Mucosa of rectum (tissue), 2 donors: ENCODE measurements around the gene ARHGEF25.

Experiments used
- H3K27ac ChIP-seq, 2 donors: one replicate each; pipeline ENCODE4 v1.7.0; 2013; ENCODE audit warnings: inconsistent platforms in 2 of 2, low read depth in 2 of 2, low read length in 2 of 2
- H3K27me3 ChIP-seq, 2 donors: one replicate each; pipeline ENCODE4 v1.7.0; 2013; ENCODE audit warnings: low read length in 2 of 2; ENCODE audit not compliant: control insufficient read depth in 2 of 2, insufficient read depth in 2 of 2
- H3K36me3 ChIP-seq, 2 donors: one replicate each; pipeline ENCODE4 v1.7.0; 2013; ENCODE audit warnings: low read length in 2 of 2; ENCODE audit not compliant: control insufficient read depth in 2 of 2, insufficient read depth in 2 of 2
- H3K4me1 ChIP-seq, 2 donors: one replicate each; pipeline ENCODE4 v1.7.0; 2013; ENCODE audit warnings: low read length in 2 of 2, mild to moderate bottlenecking in 1 of 2; ENCODE audit not compliant: control insufficient read depth in 2 of 2, insufficient read depth in 2 of 2
- H3K4me3 ChIP-seq, 2 donors: one replicate each; pipeline ENCODE4 v1.7.0; 2013; ENCODE audit warnings: low read length in 2 of 2
- H3K9ac ChIP-seq, 2 donors: one replicate each; pipeline ENCODE4 v1.7.0; 2013; ENCODE audit warnings: low read length in 2 of 2, low read depth in 1 of 2, mild to moderate bottlenecking in 1 of 2
- H3K9me3 ChIP-seq, 2 donors: one replicate each; pipeline ENCODE4 v1.7.0; 2013; ENCODE audit warnings: low read length in 2 of 2; ENCODE audit not compliant: control insufficient read depth in 2 of 2
- donor health status: healthy.
- donor health status: Normal muscosa, but diverticular disease.

The ARHGEF25 gene

DNA sequence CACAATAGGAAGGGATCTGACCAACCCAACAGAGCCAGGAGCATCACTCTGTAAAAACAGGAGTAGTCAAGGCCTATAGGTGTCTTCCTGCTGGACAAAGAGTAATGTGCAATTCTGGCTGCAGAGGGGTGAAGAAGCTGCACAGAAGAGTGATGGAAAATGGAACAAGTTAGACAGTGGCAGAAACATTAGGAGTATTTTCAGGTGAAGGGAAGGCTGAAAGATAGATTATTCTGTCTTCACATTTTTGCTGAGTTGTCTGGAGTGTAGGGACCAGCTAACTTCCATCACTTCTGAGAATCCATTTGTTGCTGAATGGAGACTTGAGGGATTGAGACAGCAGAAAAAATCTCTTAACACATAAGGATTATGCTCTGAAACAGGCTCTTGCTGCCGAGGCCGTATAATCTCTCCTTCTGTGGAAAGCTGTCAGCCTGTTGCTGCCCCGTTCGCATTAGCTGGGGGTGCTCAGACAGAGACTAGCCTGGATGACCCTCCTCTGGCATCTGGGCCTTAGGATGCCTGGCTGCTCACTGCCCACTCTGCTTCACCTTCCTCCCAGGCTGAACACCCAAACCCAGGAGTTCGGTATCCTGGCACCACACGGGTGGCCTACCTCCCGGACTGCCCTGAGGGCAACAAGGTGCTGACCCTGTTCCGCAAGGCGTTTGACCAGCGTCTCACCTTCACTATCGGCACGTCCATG lies 3.1 kb upstream of the ARHGEF25 start:
- H3K27me3 ChIP-seq: peaks cover 13 to 23% of the 10 kb centered on the region in 2 donors
- H3K9me3 ChIP-seq: no peaks in the 10 kb centered on the region
- peaks cover 0 to 3% of the 10 kb centered on the region in 2 donors for H3K4me1 ChIP-seq

DNA sequence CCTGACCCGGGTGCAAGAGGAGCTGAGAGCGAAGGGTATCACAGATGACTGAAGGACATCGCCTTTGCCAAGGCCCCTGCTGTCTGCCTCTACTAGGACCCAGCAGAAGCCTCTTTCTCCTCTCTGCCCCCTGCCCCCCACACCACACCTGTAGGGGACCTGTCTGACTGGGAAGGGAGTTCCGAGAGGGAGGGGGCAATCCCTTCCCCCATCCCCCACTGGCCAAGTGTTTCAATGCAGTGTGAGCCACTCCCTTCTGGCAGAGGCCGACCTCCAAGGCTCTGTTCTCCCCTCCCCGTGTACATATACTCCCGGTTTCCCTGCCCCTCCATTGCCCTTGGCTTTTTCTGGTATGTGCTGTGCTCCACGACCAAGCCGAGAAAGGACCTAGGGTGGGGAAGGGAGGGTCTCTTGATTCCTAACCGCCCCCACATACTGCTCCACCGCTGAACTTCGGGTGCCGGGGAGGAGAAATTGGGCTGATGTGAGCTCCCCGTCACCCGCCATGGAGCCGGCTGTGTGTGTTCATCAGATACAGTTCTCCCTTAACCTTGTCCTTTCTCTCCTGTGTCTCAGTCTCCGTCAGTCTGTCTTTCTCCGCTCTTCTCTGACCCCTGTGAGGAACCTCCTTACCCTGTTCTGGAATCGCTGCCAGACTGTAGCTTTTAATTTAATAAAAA lies 2.0 kb upstream of the ARHGEF25 start:
- H3K27me3 ChIP-seq: peaks cover 15 to 33% of the 10 kb centered on the region in 2 donors
- no peaks in the 10 kb centered on the region for H3K36me3 ChIP-seq
- peak overlapping the region; percentile 37 to 78 for H3K27ac ChIP-seq
- H3K9me3 ChIP-seq: no peaks in the 10 kb centered on the region
- H3K4me1 ChIP-seq: peaks cover 0 to 3% of the 10 kb centered on the region in 2 donors
- no peak overlapping the region for H3K9ac ChIP-seq
- H3K4me3 ChIP-seq: no peak overlapping the region

More for the DNA sequence above, 3.1 kb upstream of the ARHGEF25 start:
- Histone ChIP-seq H3K36me3 (no peaks in the 10 kb centered on the region), H3K4me3 (no peak overlapping the region), H3K9ac (no peak overlapping the region), H3K27ac (no peak overlapping the region)

DNA sequence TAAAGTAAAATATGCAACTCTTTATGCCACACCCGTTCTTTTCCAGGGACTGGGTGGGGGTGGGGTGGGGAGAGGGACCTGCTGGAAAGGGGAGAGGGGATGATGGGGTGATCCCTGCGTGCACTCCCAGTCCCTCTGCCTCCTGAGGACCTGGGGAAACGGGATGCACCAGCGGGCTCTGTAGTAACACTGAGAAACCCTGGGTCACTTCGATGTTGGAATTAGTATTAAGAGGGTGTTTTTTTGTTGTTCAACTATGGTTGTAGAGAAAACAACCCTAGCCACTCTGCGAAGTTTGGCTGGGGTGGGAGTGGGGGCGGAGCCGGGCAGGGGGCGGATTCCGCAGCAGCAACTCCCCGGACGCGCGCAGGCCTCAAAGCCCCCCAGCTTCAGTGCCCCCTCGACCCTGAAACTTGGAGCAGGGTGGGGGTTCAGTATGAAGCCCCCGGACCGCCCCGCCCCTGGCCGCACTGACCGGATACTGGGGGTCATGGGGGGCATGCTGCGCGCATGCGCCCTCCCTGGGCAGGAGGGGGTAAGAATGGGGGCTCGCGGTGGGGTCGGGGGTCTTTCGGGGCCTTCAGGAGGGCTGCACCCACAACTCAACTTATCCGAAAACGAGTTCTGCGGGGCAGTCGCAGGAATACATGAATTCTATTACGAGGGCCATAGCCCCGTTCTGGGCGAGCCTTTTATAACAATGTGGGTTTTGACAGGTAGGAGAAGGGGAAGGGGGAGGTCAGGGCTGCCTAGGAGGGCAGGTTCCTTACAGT lies 1.3 kb upstream of the ARHGEF25 start:
- H3K36me3 ChIP-seq: no peaks in the 10 kb centered on the region
- peak overlapping the region; percentile 78 to 83 for H3K27ac ChIP-seq
- peak overlapping the region in 1 of 2 donors; percentile 34 for H3K9ac ChIP-seq
- H3K9me3 ChIP-seq: no peaks in the 10 kb centered on the region
- H3K27me3 ChIP-seq: peaks cover 19 to 38% of the 10 kb centered on the region in 2 donors
- no peaks in the 10 kb centered on the region for H3K4me1 ChIP-seq
- H3K4me3 ChIP-seq: peak overlapping the region; percentile 25 to 62

DNA sequence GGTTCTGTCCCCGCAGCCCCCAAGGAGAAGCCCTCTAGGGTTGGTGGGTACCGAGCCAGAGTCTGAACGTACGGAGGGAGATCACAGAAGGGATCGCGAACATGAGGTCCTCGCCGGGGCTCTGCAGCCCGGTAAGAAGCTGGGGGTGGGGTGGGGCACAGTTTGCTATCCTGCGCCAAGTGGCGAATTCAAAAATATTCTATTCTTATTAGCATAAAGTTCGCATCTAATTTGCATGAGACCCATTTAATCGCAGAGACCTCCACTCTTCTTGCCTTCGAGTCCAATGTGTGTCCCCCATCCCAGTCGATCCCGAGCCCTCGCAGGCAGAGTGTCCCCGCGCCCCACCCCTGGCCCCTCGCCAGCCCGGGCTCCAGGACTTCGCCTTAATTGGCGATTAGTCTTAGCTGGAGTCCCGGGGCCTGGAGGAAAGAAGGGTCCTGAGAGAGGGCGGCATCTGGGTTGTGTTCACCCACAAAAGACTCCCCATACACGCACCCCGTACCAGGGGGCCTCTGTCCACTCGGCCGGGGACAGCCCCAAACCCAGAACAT lies 604 bp upstream of the ARHGEF25 start:
- Histone ChIP-seq H3K27me3 (peaks cover 19 to 41% of the 10 kb centered on the region in 2 donors), H3K9me3 (no peaks in the 10 kb centered on the region), H3K4me3 (peak overlapping the region; percentile 58 to 62), H3K4me1 (no peaks in the 10 kb centered on the region), H3K36me3 (no peaks in the 10 kb centered on the region), H3K9ac (peak overlapping the region in 1 of 2 donors; percentile 54), H3K27ac (peak overlapping the region; percentile 78 to 83)

DNA sequence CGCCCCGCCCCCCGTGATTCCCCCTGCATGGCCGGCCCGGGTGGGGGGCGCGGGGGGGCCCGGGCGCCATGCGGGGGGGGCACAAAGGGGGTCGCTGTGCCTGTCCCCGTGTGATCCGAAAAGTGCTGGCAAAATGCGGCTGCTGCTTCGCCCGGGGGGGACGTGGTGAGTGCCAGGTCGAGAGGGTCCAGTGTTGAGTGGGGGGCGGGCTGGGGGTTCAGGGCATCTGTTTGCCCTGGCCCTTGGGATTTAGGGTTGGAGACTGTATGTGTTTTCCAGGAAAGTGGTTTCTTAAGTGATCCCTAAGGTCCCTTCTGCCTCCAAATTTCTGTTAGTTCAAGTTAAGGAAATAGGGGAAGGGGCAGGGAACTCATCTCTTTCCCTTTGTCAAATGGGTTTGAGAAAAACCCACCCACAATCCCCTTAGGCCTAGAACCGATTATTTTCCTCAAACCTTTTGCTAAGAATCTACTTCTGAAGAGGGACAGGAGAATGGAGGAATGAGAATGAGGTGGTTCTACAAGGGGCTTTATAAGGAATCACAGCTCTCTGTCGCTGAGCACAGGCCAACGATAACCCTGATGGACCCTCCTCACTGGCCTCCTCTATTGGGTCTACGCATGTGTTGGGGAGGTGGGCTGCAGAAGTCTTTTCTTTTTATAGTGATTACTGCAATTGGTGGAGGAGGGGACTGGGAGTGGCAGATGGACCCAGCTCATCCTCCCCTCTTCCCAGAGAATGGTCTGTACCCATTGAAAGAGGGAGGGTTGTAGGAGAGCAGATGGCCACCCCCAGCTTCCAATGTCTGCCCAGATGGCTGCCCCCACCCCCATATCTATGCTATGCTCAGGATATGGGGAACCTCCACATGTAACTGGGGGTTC lies 834 bp downstream of the ARHGEF25 start:
- Histone ChIP-seq H3K4me3 (peak overlapping the region; percentile 20 to 37), H3K36me3 (no peaks in the 10 kb centered on the region), H3K27ac (no peak overlapping the region), H3K27me3 (peaks cover 19 to 37% of the 10 kb centered on the region in 2 donors), H3K9me3 (no peaks in the 10 kb centered on the region), H3K4me1 (no peaks in the 10 kb centered on the region), H3K9ac (peak overlapping the region in 1 of 2 donors; percentile 38)

DNA sequence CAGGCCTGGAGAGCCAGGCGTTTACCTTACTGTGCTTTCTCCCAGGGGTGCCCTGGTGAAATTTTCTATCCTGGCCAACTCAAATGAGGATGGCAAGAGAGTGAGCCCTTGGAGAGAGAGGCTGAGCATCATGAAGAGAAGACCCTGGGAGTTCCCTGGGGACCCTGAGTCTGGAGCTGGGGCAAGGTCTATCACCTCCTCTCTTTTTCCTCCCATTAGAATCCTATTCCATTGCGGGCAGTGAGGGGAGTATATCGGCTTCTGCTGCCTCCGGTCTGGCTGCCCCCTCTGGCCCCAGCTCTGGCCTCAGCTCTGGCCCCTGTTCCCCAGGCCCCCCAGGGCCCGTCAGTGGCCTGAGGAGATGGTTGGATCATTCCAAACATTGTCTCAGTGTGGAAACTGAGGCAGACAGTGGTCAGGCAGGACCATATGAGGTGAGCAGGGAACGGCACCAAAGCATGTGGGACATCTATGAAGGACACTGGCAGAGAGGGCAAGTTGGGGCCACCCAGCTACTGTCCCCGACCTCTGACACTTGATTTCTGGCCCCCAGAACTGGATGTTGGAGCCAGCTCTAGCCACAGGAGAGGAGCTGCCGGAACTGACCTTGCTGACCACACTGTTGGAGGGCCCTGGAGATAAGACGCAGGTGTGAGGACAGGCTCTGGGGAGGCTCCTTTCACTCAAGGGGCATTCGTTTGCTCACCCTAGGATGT lies 1.6 kb downstream of the ARHGEF25 start:
- Histone ChIP-seq H3K27ac (no peak overlapping the region), H3K9me3 (no peaks in the 10 kb centered on the region), H3K4me1 (no peaks in the 10 kb centered on the region), H3K4me3 (no peak overlapping the region), H3K36me3 (no peaks in the 10 kb centered on the region), H3K9ac (no peak overlapping the region), H3K27me3 (peaks cover 19 to 41% of the 10 kb centered on the region in 2 donors)

DNA sequence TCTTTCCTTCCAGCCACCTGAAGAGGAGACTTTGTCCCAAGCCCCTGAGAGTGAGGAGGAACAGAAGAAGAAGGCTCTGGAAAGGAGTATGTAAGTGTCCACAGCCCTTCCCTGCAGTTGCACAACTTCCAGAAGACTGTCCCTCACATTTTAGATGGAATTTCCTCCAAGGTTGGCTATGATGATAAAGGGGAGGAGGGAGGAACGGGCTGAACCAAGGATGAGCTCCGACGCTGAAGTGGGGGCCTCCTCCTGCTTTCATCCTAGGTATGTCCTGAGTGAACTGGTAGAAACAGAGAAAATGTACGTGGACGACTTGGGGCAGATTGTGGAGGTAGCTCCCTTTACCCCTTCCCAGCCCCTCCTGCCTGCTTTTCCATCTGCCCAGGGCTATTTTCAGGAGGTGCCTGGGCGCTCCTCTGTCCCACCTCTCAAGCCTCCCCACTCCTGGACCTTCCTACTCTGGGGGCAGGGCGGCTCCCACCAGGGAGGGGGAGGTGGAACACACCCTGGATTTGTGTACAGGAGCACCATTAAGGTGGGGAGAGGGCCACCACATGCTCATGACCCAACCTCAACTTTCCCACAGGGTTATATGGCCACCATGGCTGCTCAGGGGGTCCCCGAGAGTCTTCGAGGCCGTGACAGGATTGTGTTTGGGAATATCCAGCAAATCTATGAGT lies 2.3 kb downstream of the ARHGEF25 start:
- H3K4me3 ChIP-seq: no peak overlapping the region

DNA sequence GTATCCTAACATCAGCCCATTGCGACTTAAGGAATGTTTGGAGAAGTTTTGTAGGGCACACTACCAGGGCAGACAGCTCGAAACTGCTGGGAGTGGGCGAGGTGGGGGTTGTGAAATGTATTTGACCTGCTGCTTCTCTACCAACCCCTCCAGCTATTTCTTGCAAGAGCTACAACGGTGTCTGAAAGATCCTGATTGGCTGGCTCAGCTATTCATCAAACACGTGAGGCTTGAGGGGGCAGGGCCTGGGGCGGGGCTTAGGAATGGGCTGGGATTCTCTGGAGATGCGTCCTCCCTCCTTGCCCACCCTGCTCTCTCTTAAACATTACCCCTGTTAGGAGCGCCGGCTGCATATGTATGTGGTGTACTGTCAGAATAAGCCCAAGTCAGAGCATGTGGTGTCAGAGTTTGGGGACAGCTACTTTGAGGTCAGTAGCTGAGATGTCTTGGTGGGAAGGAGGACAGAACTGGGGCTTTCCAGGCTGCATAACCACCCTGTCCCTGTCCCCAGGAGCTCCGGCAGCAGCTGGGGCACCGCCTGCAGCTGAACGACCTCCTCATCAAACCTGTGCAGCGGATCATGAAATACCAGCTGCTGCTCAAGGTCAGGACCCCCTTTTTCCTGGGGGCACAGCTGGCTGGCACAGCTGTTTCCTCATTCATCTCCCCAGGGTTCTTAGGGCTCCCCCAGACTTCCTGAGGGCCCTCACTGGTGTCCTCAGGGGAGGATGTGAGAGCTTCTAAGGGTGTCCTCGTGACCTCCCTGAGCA lies 3.1 kb downstream of the ARHGEF25 start:
- Histone ChIP-seq H3K27ac (no peak overlapping the region), H3K9ac (no peak overlapping the region), H3K27me3 (peaks cover 26 to 46% of the 10 kb centered on the region in 2 donors), H3K4me3 (no peak overlapping the region), H3K9me3 (no peaks in the 10 kb centered on the region), H3K4me1 (no peaks in the 10 kb centered on the region), H3K36me3 (no peaks in the 10 kb centered on the region)

More for the DNA sequence above, 2.3 kb downstream of the ARHGEF25 start:
- Histone ChIP-seq H3K27me3 (peaks cover 19 to 42% of the 10 kb centered on the region in 2 donors), H3K9me3 (no peaks in the 10 kb centered on the region), H3K9ac (no peak overlapping the region), H3K36me3 (no peaks in the 10 kb centered on the region), H3K4me1 (no peaks in the 10 kb centered on the region), H3K27ac (no peak overlapping the region)
